K562 (cell line): ENCODE measurements around the gene DIP2C. TPM values are rescaled to one million over a fixed set of nuclear protein-coding genes. Genes with fewer than 3 reads are reported as not detected.
"Not testable (repeated sequence)": the region's sequence is repeated elsewhere in the genome, so short reads cannot be mapped to it uniquely, and the experiment has no call there.

Experiments used
- ATAC-seq: fragments of 200-7000 bp; cut with Tn5 transposase; 3 replicates; pipeline ENCODE4 v1.9.1; 2020; ENCODE audit warnings: moderate library complexity
- BruUV-seq: library from RNA; stranded (reverse); fragments of 400-500 nt; replicated peaks from 2 replicates; lab custom pipeline; 2021; lab: Mats Ljungman, UMichigan
- CTCF ChIA-PET: fragments of 300-600 bp; formaldehyde crosslinking; extraction: SDS; loops from one replicate; lab custom pipeline; 2021; ENCODE audit warnings: low intra/inter-chr PET ratio; lab: Yijun Ruan, JAX
- POLR2A ChIA-PET: fragments of 300-600, 350-650 bp; sonication (Branson Sonifier 250); formaldehyde crosslinking; extraction: SDS; loops from one replicate; lab custom pipeline; 2021; ENCODE audit warnings: antibody characterized with exemption, inconsistent platforms; lab: Yijun Ruan, JAX
- DNase-seq, 4 experiments: peaks; one replicate each; pipeline versions ENCODE4 v3.0.0 to v3.0.0-alpha.2; 2011 to 2018; ENCODE audit warnings: low spot score in 3 of 4, mixed read lengths in 3 of 4; ENCODE audit errors: extremely low read depth in 1 of 4
- FAIRE-seq: peaks from 2 replicates; lab custom pipeline; 2011; peaks lifted over from hg19 to GRCh38; lab: Jason Lieb, UNC
- H2AFZ ChIP-seq: 2 replicates; pipeline ENCODE4 v1.6.0; 2011; ENCODE audit warnings: low read depth, low read length, control low read depth, inconsistent platforms
- H3K27ac ChIP-seq: fragments of 200-600 bp; 3 replicates; pipeline ENCODE4 v1.8.0; 2011; ENCODE audit warnings: low read depth, mild to moderate bottlenecking, control low read depth, inconsistent platforms, low read length, moderate library complexity, mixed read lengths; ENCODE audit errors: extremely low read depth
- H3K27me3 ChIP-seq, 2 experiments: fragments of 300-600 bp in 1 of 2; 2 replicates in 1 of 2; 3 replicates in 1 of 2; pipeline versions ENCODE4 v1.6.0 to v1.8.0; 2011; ENCODE audit warnings: inconsistent platforms in 2 of 2, low read length in 2 of 2, mild to moderate bottlenecking in 1 of 2, mixed read lengths in 1 of 2, moderate library complexity in 1 of 2; ENCODE audit not compliant: control insufficient read depth in 2 of 2, insufficient read depth in 2 of 2
- H3K36me3 ChIP-seq: fragments of 300-600 bp; 3 replicates; pipeline ENCODE4 v1.8.0; 2011; ENCODE audit warnings: mild to moderate bottlenecking, low read length, inconsistent platforms; ENCODE audit not compliant: control insufficient read depth, insufficient read depth
- H3K4me1 ChIP-seq, 2 experiments: fragments of 200-600 bp in 1 of 2; replicated peaks in 1 of 2; 2 replicates in 1 of 2; 3 replicates in 1 of 2; pipeline versions ENCODE4 v1.5.1 to v1.8.0; 2011; ENCODE audit warnings: inconsistent platforms in 2 of 2, low read length in 2 of 2, mild to moderate bottlenecking in 1 of 2, mixed read lengths in 1 of 2, moderate library complexity in 1 of 2; ENCODE audit not compliant: control insufficient read depth in 2 of 2, insufficient read depth in 2 of 2
- H3K4me2 ChIP-seq: 2 replicates; pipeline ENCODE4 v1.6.1; 2011; ENCODE audit warnings: low read length, control low read depth, inconsistent platforms, mixed read lengths; ENCODE audit not compliant: insufficient read depth
- H3K4me3 ChIP-seq: fragments of 200-600 bp; sonication (generic), shearing (Covaris generic); 2 replicates; pipeline ENCODE4 v1.5.1; 2016; ENCODE audit warnings: control low read depth, inconsistent platforms
- H3K79me2 ChIP-seq: fragments of 200-600 bp; 3 replicates; pipeline ENCODE4 v1.8.0; 2011; ENCODE audit warnings: low read length, inconsistent platforms; ENCODE audit not compliant: control insufficient read depth, insufficient read depth
- H3K9ac ChIP-seq, 2 experiments: 2 replicates each; pipeline versions ENCODE4 v1.6.0 to v1.6.1; 2011; ENCODE audit warnings: low read depth in 2 of 2, low read length in 2 of 2, control low read depth in 1 of 2, inconsistent platforms in 1 of 2, mild to moderate bottlenecking in 1 of 2, mixed read lengths in 1 of 2; ENCODE audit not compliant: insufficient read depth in 1 of 2
- H3K9me1 ChIP-seq: one replicate; pipeline ENCODE4 v1.6.0; 2011; ENCODE audit warnings: inconsistent platforms, mild to moderate bottlenecking, low read length, moderate library complexity; ENCODE audit not compliant: control insufficient read depth, insufficient read depth
- H3K9me3 ChIP-seq: replicated peaks from 2 replicates; pipeline ENCODE4 v1.5.1; 2011; ENCODE audit warnings: low read depth, low read length, inconsistent platforms; ENCODE audit not compliant: control insufficient read depth, insufficient read depth
- H4K20me1 ChIP-seq: replicated peaks from 2 replicates; pipeline ENCODE4 v1.6.1; 2011; ENCODE audit warnings: low read length, inconsistent platforms, mixed read lengths; ENCODE audit not compliant: control insufficient read depth, insufficient read depth
- FOSL1 ChIP-seq: fragments of 200-800 bp; sonication (Bioruptor generic); conservative IDR thresholded peaks from 2 replicates; pipeline ENCODE4 v1.6.1; 2016; ENCODE audit warnings: missing genetic modification characterization, missing compliant biosample characterization
- WGBS: fragments of 100-300 bp; shearing (Covaris generic); methylation state at CpG from one replicate; pipeline ENCODE4 v1.1.6; 2016; ENCODE audit warnings: low coverage, mixed read lengths; ENCODE audit not compliant: insufficient coverage; ENCODE audit errors: missing lambda C conversion rate; 5-methylcytosine and 5-hydroxymethylcytosine counted together
- in situ Hi-C: fragments of 300-500 bp; cut with MboI; formaldehyde crosslinking; loops from 4 replicates; pipeline ENCODE4 v1.15.0; 2018; ENCODE audit warnings: inconsistent platforms, mixed read lengths
- intact Hi-C: fragments of 100-400 bp; cut with micrococcal nuclease; formaldehyde crosslinking; loops from 2 replicates; pipeline ENCODE4 v1.14.2; 2022
- polyA plus RNA-seq, 8 experiments: library from polyadenylated mRNA; depleted of rRNA in 4 of 8; stranded (reverse) in 5 of 8; unstranded in 3 of 8; fragments of >200 nt; fragmentation: Nextera tagmentation in 2 of 8; fragmentation: Illumina TruSeq in 1 of 8; extraction: Ambion mirVana in 2 of 8; extraction: Trizol in 1 of 8; gene quantifications; 2 replicates each; pipeline versions ENCODE4 v1.2.1 to v1.2.3, GENCODE V29; 2011 to 2014; ENCODE audit warnings: inconsistent platforms in 1 of 8, missing spikeins in 1 of 8
- total RNA-seq, 7 experiments: library from RNA; depleted of rRNA in 6 of 7; stranded (reverse); fragments of >200 nt in 6 of 7; fragmentation: Illumina TruSeq in 2 of 7; extraction: Trizol in 2 of 7; gene quantifications; 2 replicates each; pipeline versions ENCODE4 v1.2.1 to v1.2.3, GENCODE V29; 2011 to 2021; ENCODE audit warnings: low replicate concordance in 1 of 7

The DIP2C gene
- total and polyA plus RNA-seq, 9 of the 15 experiments (the other 6 are each of a cell fraction or from before 2014, with no cell fraction given), result 0.01 TPM; not detected in 8

GRCh38 chr10:425365-425764, 264.1 kb downstream of the DIP2C start:
- H3K9me3 ChIP-seq, DNase-seq, intact Hi-C loops, H3K9ac ChIP-seq, H3K79me2 ChIP-seq, H3K4me1 ChIP-seq, CTCF ChIA-PET, H3K36me3 ChIP-seq, FAIRE-seq, H3K4me3 ChIP-seq, ATAC-seq, H3K4me2 ChIP-seq, H4K20me1 ChIP-seq, H3K27ac ChIP-seq, H3K9me1 ChIP-seq, BruUV-seq, in situ Hi-C loops, H2AFZ ChIP-seq, POLR2A ChIA-PET: not testable (repeated sequence)
- TF ChIP-seq FOSL1 (tag), result peak; percentile 43; the same call in 1 of the 2 replicates
- whole genome bisulfite sequencing, result 20% methylated on average over 12 of the region's 12 CpGs
- peaks cover 18 to 27% of the 10 kb centered on the region in 2 experiments for H3K27me3 ChIP-seq

- FAIRE-seq, ATAC-seq, intact Hi-C loops, H3K4me2 ChIP-seq, H3K36me3 ChIP-seq, H3K4me1 ChIP-seq, POLR2A ChIA-PET, H3K9ac ChIP-seq, BruUV-seq, CTCF ChIA-PET, in situ Hi-C loops, H2AFZ ChIP-seq, H3K79me2 ChIP-seq, DNase-seq, H3K9me1 ChIP-seq, H4K20me1 ChIP-seq, H3K4me3 ChIP-seq, H3K27ac ChIP-seq, H3K9me3 ChIP-seq: not testable (repeated sequence)
- H3K27me3 ChIP-seq, result peaks cover 24 to 33% of the 10 kb centered on the region in 2 experiments
- WGBS, result 8% methylated on average over 5 of the region's 11 CpGs
Measured at GRCh38 chr10:424724-425123, 264.7 kb downstream of the DIP2C start.
